HCT116 (cell line): ENCODE measurements around the gene ARFGAP3. TPM values are rescaled to one million over a fixed set of nuclear protein-coding genes. Genes with fewer than 3 reads are reported as not detected.

Source experiments
- ATAC-seq: fragments of 200-7000 bp; cut with Tn5 transposase; 2 replicates; pipeline ENCODE4 v1.9.1; 2020; ENCODE audit warnings: mild to moderate bottlenecking, moderate library complexity
- BruUV-seq: library from RNA; stranded (reverse); fragments of 400-500 nt; replicated peaks from 2 replicates; lab custom pipeline; 2021; lab: Mats Ljungman, UMichigan
- CTCF ChIA-PET: fragments of 300-600 bp; sonication (Branson Sonifier 250); formaldehyde crosslinking; loops from one replicate; lab custom pipeline; 2021; ENCODE audit warnings: antibody characterized with exemption; lab: Charles Lee
- POLR2A ChIA-PET: fragments of 300-600, 350-600 bp; sonication (Branson Sonifier 250); formaldehyde crosslinking; loops from one replicate; lab custom pipeline; 2021; ENCODE audit warnings: antibody characterized with exemption; lab: Charles Lee
- RAD21 ChIA-PET, 2 experiments: fragments of 300-600 bp; sonication (Branson Sonifier 250); formaldehyde crosslinking; loops; one replicate each; lab custom pipeline; 2023; ENCODE audit warnings: low total read pairs in 2 of 2; ENCODE audit not compliant: uncharacterized antibody in 2 of 2, unreplicated experiment in 2 of 2, low non-redundant PET in 1 of 2; lab: Charles Lee
- DNase-seq: peaks from one replicate; pipeline ENCODE4 v3.0.0-alpha.2; 2010; ENCODE audit warnings: low read depth, low spot score
- H2AFZ ChIP-seq: fragments of 200-600 bp; shearing (Covaris generic), sonication (generic); 2 replicates; pipeline ENCODE4 v1.6.1; 2017; ENCODE audit warnings: low read depth, mixed run types, mixed read lengths, antibody characterized with exemption, low read length; ENCODE audit not compliant: poor library complexity, severe bottlenecking
- H3K27ac ChIP-seq: 2 replicates; pipeline ENCODE4 v1.5.1; 2012; ENCODE audit warnings: low read depth, low read length
- H3K27me3 ChIP-seq: fragments of 200-600 bp; sonication (generic); 2 replicates; pipeline ENCODE4 v1.6.1; 2016; ENCODE audit warnings: mixed run types, low read length, mixed read lengths; ENCODE audit not compliant: insufficient read depth
- H3K36me3 ChIP-seq, 2 experiments: fragments of 200-500 bp in 1 of 2; fragments of 200-600 bp in 1 of 2; sonication (Bioruptor generic) in 1 of 2; sonication (generic) in 1 of 2; 2 replicates each; pipeline versions ENCODE4 v1.5.1 to v1.6.1; 2014 to 2016; ENCODE audit warnings: low read length in 2 of 2, inconsistent platforms in 1 of 2, mixed read lengths in 1 of 2, mixed run types in 1 of 2; ENCODE audit not compliant: insufficient read depth in 2 of 2, control insufficient read depth in 1 of 2
- H3K4me1 ChIP-seq, 2 experiments: fragments of 200-600 bp in 1 of 2; sonication (generic) in 1 of 2; 2 replicates each; pipeline versions ENCODE4 v1.5.1 to v1.6.1; 2012 to 2017; ENCODE audit warnings: low read length in 2 of 2, inconsistent platforms in 1 of 2, mild to moderate bottlenecking in 1 of 2, mixed read lengths in 1 of 2, mixed run types in 1 of 2, moderate library complexity in 1 of 2; ENCODE audit not compliant: insufficient read depth in 2 of 2, control insufficient read depth in 1 of 2
- H3K4me2 ChIP-seq: fragments of 200-600 bp; sonication (generic); 2 replicates; pipeline ENCODE4 v1.6.1; 2017; ENCODE audit warnings: mixed run types, low read length, mixed read lengths
- H3K4me3 ChIP-seq, 2 experiments: fragments of 200-600 bp in 1 of 2; sonication (generic) in 1 of 2; replicated peaks in 1 of 2; 2 replicates each; pipeline ENCODE4 v1.5.1; 2011 to 2016; ENCODE audit warnings: low read length in 2 of 2, control low read depth in 1 of 2, low read depth in 1 of 2, mild to moderate bottlenecking in 1 of 2, mixed read lengths in 1 of 2, mixed run types in 1 of 2
- H3K79me2 ChIP-seq: fragments of 200-600 bp; sonication (generic); 2 replicates; pipeline ENCODE4 v1.6.1; 2017; ENCODE audit warnings: mild to moderate bottlenecking, mixed run types, low read length, moderate library complexity, mixed read lengths; ENCODE audit not compliant: insufficient read depth
- H3K9ac ChIP-seq: fragments of 200-600 bp; sonication (generic); 2 replicates; pipeline ENCODE4 v1.6.1; 2016; ENCODE audit warnings: low read length, mixed read lengths
- H3K9me2 ChIP-seq: fragments of 200-600 bp; sonication (generic), shearing (Covaris generic); 2 replicates; pipeline ENCODE4 v1.6.1; 2017; ENCODE audit warnings: mixed run types, mild to moderate bottlenecking, moderate library complexity; ENCODE audit not compliant: insufficient read depth
- H3K9me3 ChIP-seq, 2 experiments: fragments of 200-500 bp in 1 of 2; fragments of 200-600 bp in 1 of 2; sonication (Bioruptor generic) in 1 of 2; sonication (generic) in 1 of 2; 2 replicates each; pipeline ENCODE4 v1.6.1; 2014 to 2017; ENCODE audit warnings: low read length in 2 of 2, mixed read lengths in 2 of 2, inconsistent platforms in 1 of 2, low read depth in 1 of 2, mild to moderate bottlenecking in 1 of 2, mixed run types in 1 of 2, moderate library complexity in 1 of 2; ENCODE audit not compliant: control insufficient read depth in 1 of 2, insufficient read depth in 1 of 2
- H4K20me1 ChIP-seq: fragments of 200-600 bp; sonication (generic), shearing (Covaris generic); 2 replicates; pipeline ENCODE4 v1.6.1; 2017; ENCODE audit warnings: mixed run types, mild to moderate bottlenecking, moderate library complexity; ENCODE audit not compliant: insufficient read depth
- ATF3 ChIP-seq: IDR thresholded peaks from 2 replicates; pipeline ENCODE4 v1.6.1; 2012
- CBX3 ChIP-seq: IDR thresholded peaks from 2 replicates; pipeline ENCODE4 v1.6.1; 2012; ENCODE audit warnings: low read depth
- CEBPB ChIP-seq: IDR thresholded peaks from 2 replicates; pipeline ENCODE4 v1.6.1; 2012; ENCODE audit warnings: low read depth
- CTCF ChIP-seq, 3 experiments: fragments of 200-600 bp in 1 of 3; sonication (generic) in 1 of 3; IDR thresholded peaks in 2 of 3; conservative IDR thresholded peaks in 1 of 3; 2 replicates each; pipeline ENCODE4 v1.5.1; 2012 to 2017; ENCODE audit warnings: low read depth in 2 of 3, low read length in 2 of 3, antibody characterized with exemption in 1 of 3, borderline replicate concordance in 1 of 3, control low read depth in 1 of 3, mild to moderate bottlenecking in 1 of 3, mixed read lengths in 1 of 3, mixed run types in 1 of 3, moderate library complexity in 1 of 3; ENCODE audit not compliant: insufficient read depth in 1 of 3
- ELF1 ChIP-seq: IDR thresholded peaks from 2 replicates; pipeline ENCODE4 v1.6.1; 2012; ENCODE audit warnings: low read depth, borderline replicate concordance
- EZH2 ChIP-seq: fragments of 200-600 bp; sonication (generic); IDR thresholded peaks from 2 replicates; pipeline ENCODE4 v1.6.1; 2017; ENCODE audit warnings: antibody characterized with exemption, mixed run types
- EZH2phosphoT487 ChIP-seq: fragments of 200-600 bp; IDR thresholded peaks from 2 replicates; pipeline ENCODE4 v1.6.1; 2018; ENCODE audit warnings: antibody characterized with exemption, borderline replicate concordance
- FOSL1 ChIP-seq: IDR thresholded peaks from 2 replicates; pipeline ENCODE4 v1.6.1; 2012; ENCODE audit warnings: low read depth
- JUND ChIP-seq: IDR thresholded peaks from 2 replicates; pipeline ENCODE4 v1.6.1; 2012
- RAD21 ChIP-seq: IDR thresholded peaks from 2 replicates; pipeline ENCODE4 v1.6.1; 2012; ENCODE audit warnings: low read depth, mild to moderate bottlenecking
- SRF ChIP-seq: IDR thresholded peaks from 2 replicates; pipeline ENCODE4 v1.6.1; 2012; ENCODE audit warnings: low read depth
- TCF7L2 ChIP-seq: IDR thresholded peaks from 2 replicates; pipeline ENCODE4 v1.7.0; 2011; ENCODE audit warnings: borderline replicate concordance, inconsistent platforms; ENCODE audit not compliant: insufficient read depth, insufficient read length; ENCODE audit errors: extremely low read depth
- YY1 ChIP-seq: IDR thresholded peaks from 2 replicates; pipeline ENCODE4 v1.6.1; 2011; ENCODE audit warnings: low read length, low read depth, moderate library complexity, mild to moderate bottlenecking; ENCODE audit not compliant: insufficient replicate concordance; ENCODE audit errors: extremely low read depth
- ZBTB33 ChIP-seq: IDR thresholded peaks from 2 replicates; pipeline ENCODE4 v1.6.1; 2011; ENCODE audit warnings: mild to moderate bottlenecking, low read length, moderate library complexity; ENCODE audit not compliant: insufficient replicate concordance; ENCODE audit errors: extremely low read depth
- ZNF274 ChIP-seq: fragments of 200-500 bp; sonication (Bioruptor generic); IDR thresholded peaks from 2 replicates; pipeline ENCODE4 v1.6.1; 2014; ENCODE audit warnings: mild to moderate bottlenecking, low read depth, low read length, inconsistent platforms
- intact Hi-C: fragments of 100-400 bp; cut with micrococcal nuclease; formaldehyde crosslinking; loops from 2 replicates; pipeline ENCODE4 v1.10.0; 2022
- total RNA-seq: library from RNA; stranded (reverse); gene quantifications from one replicate; pipeline ENCODE4 v1.2.1, GENCODE V29; 2021; ENCODE audit not compliant: unreplicated experiment

ARFGAP3 gene
- total RNA-seq, 1 experiment from 2014 or later: 15.4 TPM

GRCh38 chr22:42819412-42820044 is 37.5 kb downstream of the ARFGAP3 start:
- BruUV-seq: no TSS peak
- Histone ChIP-seq H3K9me3 (no peaks in the 10 kb centered on the region; a peak in 1 of 4 replicates), H3K27ac (no peak overlapping the region), H3K27me3 (no peaks in the 10 kb centered on the region), H4K20me1 (no peaks in the 10 kb centered on the region), H3K9me2 (no peaks in the 10 kb centered on the region), H3K4me1 (no peaks in the 10 kb centered on the region), H3K9ac (no peak overlapping the region), H2AFZ (no peak overlapping the region), H3K4me2 (no peak overlapping the region), H3K4me3 (no peak overlapping the region), H3K79me2 (no peaks in the 10 kb centered on the region), H3K36me3 (peaks cover 5% of the 10 kb centered on the region in 2 experiments; a peak in 1 of 4 replicates)
- ATAC-seq: no peak
- ChIA-PET POLR2A (no interaction called here), CTCF (no interaction called here), RAD21 (no interaction called here)
- DNase-seq: no peak
- intact Hi-C loops: no loop called here
- TF ChIP-seq FOSL1 (no peak), RAD21 (no peak), TCF7L2 (no peak), ELF1 (no peak), EZH2 (no peak), ATF3 (no peak), EZH2phosphoT487 (no peak), SRF (no peak), YY1 (no peak), JUND (no peak)

GRCh38 chr22:42817556-42817955 is 39.5 kb downstream of the ARFGAP3 start:
- H3K27ac ChIP-seq: no peak overlapping the region
- H3K36me3 ChIP-seq: peaks cover 5% of the 10 kb centered on the region in 2 experiments; a peak in 1 of 4 replicates
- ChIA-PET POLR2A (interaction anchor here (0.6 kb wide), 1 partner anchor 197 kb away, joined by 3 read pairs; the partner anchor contains the start of gene PACSIN2), CTCF (no interaction called here), RAD21 (no interaction called here)
- BruUV-seq: no TSS peak
- no peak overlapping the region for H3K4me3 ChIP-seq
- no peaks in the 10 kb centered on the region; a peak in 1 of 4 replicates for H3K9me3 ChIP-seq
- H3K4me1 ChIP-seq: no peaks in the 10 kb centered on the region
- ATAC-seq (no peak), DNase-seq (no peak)
- no peaks in the 10 kb centered on the region for H4K20me1 ChIP-seq
- H3K4me2 ChIP-seq: no peak overlapping the region
- H3K27me3 ChIP-seq: no peaks in the 10 kb centered on the region
- no peaks in the 10 kb centered on the region for H3K79me2 ChIP-seq
- no peak overlapping the region for H2AFZ ChIP-seq
- H3K9ac ChIP-seq: no peak overlapping the region
- intact Hi-C loops: no loop called here
- H3K9me2 ChIP-seq: no peaks in the 10 kb centered on the region
- no peak for TF ChIP-seq ZNF274
- TF ChIP-seq CEBPB: no peak
- TF ChIP-seq CBX3: no peak
- TF ChIP-seq ATF3: no peak
- no peak for TF ChIP-seq ZBTB33
- TF ChIP-seq TCF7L2: no peak
- no peak for TF ChIP-seq CTCF (IDR thresholded peaks at IDR 0.05 in 2 of 3, conservative IDR thresholded peaks at IDR 0.05 in 1 of 3; ENCODE audit: borderline replicate concordance in 1 of 3, insufficient read depth in 1 of 3, low read depth in 2 of 3, low read length in 2 of 3)
